ENCODE measurements around the gene ENOX1.

DNA sequence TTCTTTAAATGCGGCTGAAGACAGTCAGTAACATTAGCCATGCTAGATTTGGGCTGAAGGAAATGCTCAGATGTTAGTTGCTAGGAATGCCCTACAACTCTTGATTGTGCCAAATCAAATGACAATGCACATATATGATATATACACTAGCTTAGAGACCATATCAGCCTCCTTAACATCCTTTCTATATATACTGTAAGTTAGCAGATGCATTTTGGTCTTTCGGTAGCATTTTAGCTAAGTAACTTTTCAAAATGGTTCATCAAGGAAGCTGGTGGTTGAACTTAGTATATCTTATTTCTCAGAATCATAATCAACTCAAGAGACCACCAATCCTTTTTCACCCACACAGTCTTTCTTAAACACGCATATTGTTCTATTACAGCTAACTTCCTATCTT is 14.1 kb upstream of the ENOX1 start:
- TF ChIP-seq, protein P1, sequence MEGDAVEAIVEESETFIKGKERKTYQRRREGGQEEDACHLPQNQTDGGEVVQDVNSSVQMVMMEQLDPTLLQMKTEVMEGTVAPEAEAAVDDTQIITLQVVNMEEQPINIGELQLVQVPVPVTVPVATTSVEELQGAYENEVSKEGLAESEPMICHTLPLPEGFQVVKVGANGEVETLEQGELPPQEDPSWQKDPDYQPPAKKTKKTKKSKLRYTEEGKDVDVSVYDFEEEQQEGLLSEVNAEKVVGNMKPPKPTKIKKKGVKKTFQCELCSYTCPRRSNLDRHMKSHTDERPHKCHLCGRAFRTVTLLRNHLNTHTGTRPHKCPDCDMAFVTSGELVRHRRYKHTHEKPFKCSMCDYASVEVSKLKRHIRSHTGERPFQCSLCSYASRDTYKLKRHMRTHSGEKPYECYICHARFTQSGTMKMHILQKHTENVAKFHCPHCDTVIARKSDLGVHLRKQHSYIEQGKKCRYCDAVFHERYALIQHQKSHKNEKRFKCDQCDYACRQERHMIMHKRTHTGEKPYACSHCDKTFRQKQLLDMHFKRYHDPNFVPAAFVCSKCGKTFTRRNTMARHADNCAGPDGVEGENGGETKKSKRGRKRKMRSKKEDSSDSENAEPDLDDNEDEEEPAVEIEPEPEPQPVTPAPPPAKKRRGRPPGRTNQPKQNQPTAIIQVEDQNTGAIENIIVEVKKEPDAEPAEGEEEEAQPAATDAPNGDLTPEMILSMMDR (IDR thresholded peaks at IDR 0.05): no peak
- no peak for TF ChIP-seq ZFX (IDR thresholded peaks at IDR 0.05; ENCODE audit: borderline replicate concordance)
